Ramos (cell line): Measurements from ENCODE around the gene SALL3.
"Not testable (repeated sequence)": the region's sequence is repeated elsewhere in the genome, so short reads cannot be mapped to it uniquely, and the experiment has no call there.

Source experiments
- in situ Hi-C: fragments of 300-500 bp; cut with MboI; formaldehyde crosslinking; loops from one replicate; pipeline ENCODE4 v1.14.3; 2022; ENCODE audit warnings: low sequenced_read_pairs; ENCODE audit not compliant: unreplicated experiment

SALL3 gene

GRCh38 chr18:78979730-78980278, at the start of gene SALL3:
Gene SALL3, plus strand, starts transcription at chr18:78979818. Its CDS starts 457 bp downstream, at chr18:78980275.
- in situ Hi-C loops: no loop called here

- in situ Hi-C loops: no loop called here
These were observed 47.3 kb upstream of the SALL3 start for GRCh38 chr18:78932281-78932680.

- in situ Hi-C loops: no loop called here
These were observed 45.6 kb upstream of the SALL3 start for GRCh38 chr18:78934003-78934402.

GRCh38 chr18:78934551-78935225, 44.9 kb upstream of the SALL3 start:
- in situ Hi-C loops: no loop called here

- in situ Hi-C loops: no loop called here
These were observed 44.2 kb upstream of the SALL3 start for GRCh38 chr18:78935406-78935805.

- in situ Hi-C loops: no loop called here
These were observed 43.2 kb upstream of the SALL3 start for GRCh38 chr18:78936251-78937005.

- in situ Hi-C loops: no loop called here
These were observed 42.5 kb upstream of the SALL3 start for GRCh38 chr18:78937166-78937565.

- in situ Hi-C loops: no loop called here
These were observed 40.5 kb upstream of the SALL3 start for GRCh38 chr18:78939105-78939504.

GRCh38 chr18:78939734-78940494, 39.7 kb upstream of the SALL3 start:
- in situ Hi-C loops: no loop called here

- in situ Hi-C loops: not testable (repeated sequence)
These were observed 37.4 kb upstream of the SALL3 start for GRCh38 chr18:78942236-78942635.

- in situ Hi-C loops: no loop called here
These were observed 34.0 kb upstream of the SALL3 start for GRCh38 chr18:78945628-78946027.

- in situ Hi-C loops: no loop called here
These were observed 32.3 kb upstream of the SALL3 start for GRCh38 chr18:78947291-78947690.

GRCh38 chr18:78948221-78948620, 31.4 kb upstream of the SALL3 start:
- in situ Hi-C loops: no loop called here

GRCh38 chr18:78948707-78949106, 30.9 kb upstream of the SALL3 start:
- in situ Hi-C loops: no loop called here

GRCh38 chr18:78949216-78949615, 30.4 kb upstream of the SALL3 start:
- in situ Hi-C loops: no loop called here

- in situ Hi-C loops: no loop called here
These were observed 29.2 kb upstream of the SALL3 start for GRCh38 chr18:78950386-78950785.

GRCh38 chr18:78953566-78953965, 26.1 kb upstream of the SALL3 start:
- in situ Hi-C loops: no loop called here

- in situ Hi-C loops: no loop called here
These were observed 24.6 kb upstream of the SALL3 start for GRCh38 chr18:78955051-78955450.

GRCh38 chr18:78957140-78957539, 22.5 kb upstream of the SALL3 start:
- in situ Hi-C loops: no loop called here

GRCh38 chr18:78960709-78961108, 18.9 kb upstream of the SALL3 start:
- in situ Hi-C loops: no loop called here

- in situ Hi-C loops: no loop called here
These were observed 17.5 kb upstream of the SALL3 start for GRCh38 chr18:78962098-78962497.
